ENCODE measurements around the gene PTPRN. TPM values are rescaled to one million over a fixed set of nuclear protein-coding genes. Genes with fewer than 3 reads are reported as not detected.

The PTPRN gene
- total and polyA plus RNA-seq, 9 of the 15 experiments (the other 6 are each of a cell fraction or from before 2014, with no cell fraction given): 0.15 to 2.4 (median 0.43) TPM; not detected in 1

DNA sequence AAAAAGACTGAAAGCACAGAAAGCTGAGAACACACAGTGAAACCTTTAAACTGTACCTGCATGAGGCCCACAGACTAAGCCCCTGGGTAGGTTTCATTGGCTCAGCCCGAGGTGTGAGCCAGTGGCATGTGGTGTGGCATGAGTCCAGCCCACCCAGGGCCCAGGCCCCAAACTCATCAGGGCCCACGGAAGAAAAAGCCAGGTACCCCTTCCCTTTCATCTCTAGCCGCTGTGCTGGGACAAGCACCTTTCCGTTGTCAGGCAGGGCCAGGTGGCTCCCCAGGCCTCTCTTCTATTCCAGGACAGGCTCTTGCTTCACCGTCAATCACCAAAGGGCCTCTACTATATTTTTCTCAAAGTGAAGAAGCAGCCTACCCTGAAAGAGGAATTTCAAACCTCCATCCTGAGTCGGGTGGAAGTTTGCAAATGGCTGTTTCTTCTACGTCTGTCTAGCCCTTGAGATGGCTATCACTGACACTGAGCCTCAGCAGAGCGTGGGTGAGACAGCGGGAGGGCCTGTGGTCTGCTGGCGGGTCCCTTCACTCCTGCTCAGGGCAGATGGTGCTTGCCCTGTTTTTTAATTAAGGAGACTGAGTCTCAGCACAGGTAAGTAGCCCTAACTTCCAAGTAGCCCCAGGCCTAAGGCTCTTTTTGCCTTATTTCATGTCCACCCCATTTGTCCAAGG lies 21.5 kb downstream of the PTPRN start (continued):
- TF ChIP-seq TFAM (CRISPR knock-in tag; conservative IDR thresholded peaks at IDR 0.05) (no peak), GMEB1 (CRISPR knock-in tag; IDR thresholded peaks at IDR 0.05) (no peak), ZNF518B (CRISPR knock-in tag; IDR thresholded peaks at IDR 0.05) (no peak), MBD1 (CRISPR knock-in tag; IDR thresholded peaks at IDR 0.05) (no peak), JUND (IDR thresholded peaks at IDR 0.05; ENCODE audit: borderline replicate concordance, low read depth, low read length) (no peak), JUND (tag; IDR thresholded peaks at IDR 0.05; ENCODE audit: borderline replicate concordance, low read depth, low read length) (peak; percentile 28; the same call in 1 of the 3 replicates), HLTF (IDR thresholded peaks at IDR 0.05) (no peak), ZNF217 (CRISPR knock-in tag; IDR thresholded peaks at IDR 0.05) (no peak), ZNF232 (CRISPR knock-in tag; IDR thresholded peaks at IDR 0.05) (no peak), CGGBP1 (CRISPR knock-in tag; IDR thresholded peaks at IDR 0.05) (no peak), ARID1B (IDR thresholded peaks at IDR 0.05) (no peak), ZNF143 (CRISPR knock-in tag; IDR thresholded peaks at IDR 0.05) (no peak), NFYB (IDR thresholded peaks at IDR 0.05; ENCODE audit: extremely low read depth, insufficient read length) (no peak), GTF2E2 (tag; IDR thresholded peaks at IDR 0.05) (no peak), GABPB2 (CRISPR knock-in tag; conservative IDR thresholded peaks at IDR 0.05) (no peak), BDP1 (IDR thresholded peaks at IDR 0.05; ENCODE audit: insufficient read depth, insufficient read length) (no peak), ZFP1 (CRISPR knock-in tag; IDR thresholded peaks at IDR 0.05) (no peak), HDAC3 (IDR thresholded peaks at IDR 0.05; ENCODE audit: borderline replicate concordance, partially characterized antibody) (no peak), U2AF2 (optimal IDR thresholded peaks at IDR 0.05; ENCODE audit: low read depth, low read length) (no peak), MLLT1 (IDR thresholded peaks at IDR 0.05) (no peak), PPARD (CRISPR knock-in tag; IDR thresholded peaks at IDR 0.05) (no peak)
